CD14-positive monocyte (primary cell): ENCODE measurements around the gene CUL2. TPM values are rescaled to one million over a fixed set of nuclear protein-coding genes. Genes with fewer than 3 reads are reported as not detected.

Source experiments
- DNase-seq, 3 donors: peaks; one replicate each; pipeline ENCODE4 v3.0.0-alpha.2; 2011 to 2022
- H2AFZ ChIP-seq: 2 replicates; pipeline ENCODE4 v1.6.0; 2012; ENCODE audit warnings: mild to moderate bottlenecking, low read depth, low read length, inconsistent platforms; ENCODE audit not compliant: insufficient read depth, poor library complexity, severe bottlenecking
- H3K27ac ChIP-seq, 2 donors: 1 replicate in 1 of 2; 2 replicates in 1 of 2; pipeline ENCODE4 v1.5.1; 2012 to 2013; ENCODE audit warnings: low read length in 2 of 2, control low read depth in 1 of 2, inconsistent platforms in 1 of 2, low read depth in 1 of 2, mild to moderate bottlenecking in 1 of 2
- H3K27me3 ChIP-seq, 2 donors: one replicate each; pipeline versions ENCODE4 v1.6.0 to v1.6.1; 2011 to 2013; ENCODE audit warnings: low read length in 2 of 2; ENCODE audit not compliant: control insufficient read depth in 2 of 2, insufficient read depth in 2 of 2
- H3K36me3 ChIP-seq, 2 donors: replicated peaks in 1 of 2; 1 replicate in 1 of 2; 2 replicates in 1 of 2; pipeline versions ENCODE4 v1.5.1 to v1.6.1; 2012 to 2013; ENCODE audit warnings: low read length in 2 of 2, control low read depth in 1 of 2, inconsistent platforms in 1 of 2, mild to moderate bottlenecking in 1 of 2; ENCODE audit not compliant: insufficient read depth in 2 of 2, control insufficient read depth in 1 of 2
- H3K4me1 ChIP-seq, 2 donors: 1 replicate in 1 of 2; 2 replicates in 1 of 2; pipeline versions ENCODE4 v1.5.1 to v1.6.1; 2012 to 2013; ENCODE audit warnings: low read length in 2 of 2, control low read depth in 1 of 2, inconsistent platforms in 1 of 2, mild to moderate bottlenecking in 1 of 2, moderate library complexity in 1 of 2; ENCODE audit not compliant: insufficient read depth in 2 of 2, control insufficient read depth in 1 of 2
- H3K4me2 ChIP-seq: replicated peaks from 2 replicates; pipeline ENCODE3; 2012; ENCODE audit warnings: low read length, moderate library complexity, mild to moderate bottlenecking; ENCODE audit not compliant: poor library complexity, severe bottlenecking; ENCODE audit errors: extremely low read depth
- H3K4me3 ChIP-seq, 3 experiments: fragments of 200-600 bp in 1 of 3; sonication (generic) in 1 of 3; replicated peaks in 1 of 3; 1 replicate in 2 of 3; 2 replicates in 1 of 3; pipeline ENCODE4 v1.5.1; 2011 to 2013; ENCODE audit warnings: low read length in 3 of 3, mild to moderate bottlenecking in 3 of 3, control low read depth in 2 of 3, low read depth in 2 of 3, inconsistent platforms in 1 of 3, moderate library complexity in 1 of 3
- H3K79me2 ChIP-seq: 2 replicates; pipeline ENCODE4 v1.6.0; 2012; ENCODE audit warnings: mild to moderate bottlenecking, control low read depth, inconsistent platforms, low read length, moderate library complexity; ENCODE audit not compliant: insufficient read depth
- H3K9ac ChIP-seq: 2 replicates; pipeline ENCODE4 v1.6.0; 2017; ENCODE audit warnings: low read length, mild to moderate bottlenecking; ENCODE audit not compliant: insufficient read depth, poor library complexity, severe bottlenecking
- H3K9me3 ChIP-seq, 2 donors: replicated peaks in 1 of 2; 1 replicate in 1 of 2; 2 replicates in 1 of 2; pipeline versions ENCODE4 v1.5.1 to v1.6.1; 2012 to 2013; ENCODE audit warnings: low read length in 2 of 2, control low read depth in 1 of 2; ENCODE audit not compliant: control insufficient read depth in 1 of 2, insufficient read depth in 1 of 2
- H4K20me1 ChIP-seq: 2 replicates; pipeline ENCODE4 v1.6.0; 2012; ENCODE audit warnings: mild to moderate bottlenecking, low read length, control low read depth, moderate library complexity; ENCODE audit not compliant: insufficient read depth
- H3K27ac Mint-ChIP-seq, 7 donors: one replicate each; pipeline ENCODE4 v1.8.0; 2020; ENCODE audit warnings: mild to moderate bottlenecking in 7 of 7, mixed read lengths in 7 of 7, moderate library complexity in 6 of 7, inconsistent platforms in 2 of 7
- H3K27me3 Mint-ChIP-seq, 3 donors: one replicate each; pipeline ENCODE4 v1.8.0; 2021 to 2022; ENCODE audit warnings: low read depth in 3 of 3, mild to moderate bottlenecking in 3 of 3, mixed read lengths in 3 of 3, moderate library complexity in 3 of 3, inconsistent platforms in 1 of 3
- H3K36me3 Mint-ChIP-seq, 2 donors: one replicate each; pipeline ENCODE4 v1.8.0; 2020; ENCODE audit warnings: mixed read lengths in 2 of 2, inconsistent platforms in 1 of 2, mild to moderate bottlenecking in 1 of 2
- H3K4me1 Mint-ChIP-seq: one replicate; pipeline ENCODE4 v1.8.0; 2020; ENCODE audit warnings: mild to moderate bottlenecking, mixed read lengths
- H3K4me3 Mint-ChIP-seq, 2 donors: one replicate each; pipeline ENCODE4 v1.8.0; 2020; ENCODE audit warnings: mild to moderate bottlenecking in 2 of 2, mixed read lengths in 2 of 2, moderate library complexity in 1 of 2
- H3K9me3 Mint-ChIP-seq, 7 donors: one replicate each; pipeline ENCODE4 v1.8.0; 2020 to 2022; ENCODE audit warnings: mixed read lengths in 7 of 7, mild to moderate bottlenecking in 6 of 7, moderate library complexity in 6 of 7, inconsistent platforms in 2 of 7
- WGBS: methylation state at CpG from one replicate; pipeline ENCODE4 v1.1.5; 2013; ENCODE audit warnings: missing lambda C conversion rate; ENCODE audit not compliant: insufficient coverage; 5-methylcytosine and 5-hydroxymethylcytosine counted together
- intact Hi-C, 2 donors: fragments of 100-400 bp; cut with micrococcal nuclease; formaldehyde crosslinking; loops; one replicate each; pipeline versions ENCODE4 v1.15.0 to v1.15.1; 2023
- polyA plus RNA-seq, 3 donors: library from polyadenylated mRNA; depleted of rRNA in 1 of 3; unstranded in 2 of 3; stranded (reverse) in 1 of 3; fragments of 300-500 nt in 2 of 3; fragments of >200 nt in 1 of 3; fragmentation: Illumina TruSeq in 2 of 3; gene quantifications; 1 replicate in 2 of 3; 2 replicates in 1 of 3; pipeline ENCODE4 v1.2.3, GENCODE V29; 2012 to 2021
- TF ChIP-seq, protein P1 (sequence below): fragments of 200-600 bp; IDR thresholded peaks from one replicate; pipeline ENCODE4 v1.8.0; 2022; ENCODE audit warnings: antibody characterized with exemption, mild to moderate bottlenecking

CUL2 gene
- polyA plus RNA-seq, 3 donors, result 10.2 to 22.8 (median 12.9) TPM

DNA sequence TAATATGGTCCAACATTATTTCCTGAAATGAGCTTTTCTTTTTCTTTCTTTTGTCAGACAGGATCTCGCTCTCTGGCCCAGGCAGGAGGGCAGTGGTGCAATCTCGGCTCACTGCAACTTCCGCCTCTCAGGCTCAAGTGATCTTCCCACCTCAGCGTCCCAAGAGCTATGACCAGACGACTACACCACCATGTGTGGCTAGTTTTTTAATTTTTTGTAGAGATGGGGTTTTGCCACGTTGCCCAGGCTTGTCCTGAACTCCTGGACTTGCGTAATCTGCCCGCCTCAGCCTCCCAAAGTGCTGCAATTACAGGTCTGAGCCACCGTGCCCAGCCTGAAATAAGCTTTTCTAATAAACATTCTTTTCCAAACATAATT, 48.6 kb downstream of the CUL2 start:
- TF ChIP-seq, protein P1, sequence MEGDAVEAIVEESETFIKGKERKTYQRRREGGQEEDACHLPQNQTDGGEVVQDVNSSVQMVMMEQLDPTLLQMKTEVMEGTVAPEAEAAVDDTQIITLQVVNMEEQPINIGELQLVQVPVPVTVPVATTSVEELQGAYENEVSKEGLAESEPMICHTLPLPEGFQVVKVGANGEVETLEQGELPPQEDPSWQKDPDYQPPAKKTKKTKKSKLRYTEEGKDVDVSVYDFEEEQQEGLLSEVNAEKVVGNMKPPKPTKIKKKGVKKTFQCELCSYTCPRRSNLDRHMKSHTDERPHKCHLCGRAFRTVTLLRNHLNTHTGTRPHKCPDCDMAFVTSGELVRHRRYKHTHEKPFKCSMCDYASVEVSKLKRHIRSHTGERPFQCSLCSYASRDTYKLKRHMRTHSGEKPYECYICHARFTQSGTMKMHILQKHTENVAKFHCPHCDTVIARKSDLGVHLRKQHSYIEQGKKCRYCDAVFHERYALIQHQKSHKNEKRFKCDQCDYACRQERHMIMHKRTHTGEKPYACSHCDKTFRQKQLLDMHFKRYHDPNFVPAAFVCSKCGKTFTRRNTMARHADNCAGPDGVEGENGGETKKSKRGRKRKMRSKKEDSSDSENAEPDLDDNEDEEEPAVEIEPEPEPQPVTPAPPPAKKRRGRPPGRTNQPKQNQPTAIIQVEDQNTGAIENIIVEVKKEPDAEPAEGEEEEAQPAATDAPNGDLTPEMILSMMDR, result no peak
- H3K27me3 Mint-ChIP-seq, result no peaks in the 10 kb centered on the region
- peaks cover 4% of the 10 kb centered on the region for H4K20me1 ChIP-seq
- WGBS, result no CpG with 5 or more reads among the region's 9 CpGs
- H3K4me1 Mint-ChIP-seq, result no peaks in the 10 kb centered on the region
- H3K36me3 ChIP-seq, result peaks cover 79 to 86% of the 10 kb centered on the region in 2 donors
- no peak overlapping the region for H3K4me3 Mint-ChIP-seq
- H3K9me3 Mint-ChIP-seq, result no peaks in the 10 kb centered on the region
- no peak overlapping the region for H3K4me3 ChIP-seq
- no peak overlapping the region for H3K4me2 ChIP-seq
- no peak overlapping the region for H3K27ac ChIP-seq
- H3K27me3 ChIP-seq, result no peaks in the 10 kb centered on the region
- H3K79me2 ChIP-seq, result no peaks in the 10 kb centered on the region
- no peak overlapping the region for H2AFZ ChIP-seq
- no peaks in the 10 kb centered on the region for H3K9me3 ChIP-seq
- intact Hi-C loops, result no loop called here
- peaks cover 72 to 91% of the 10 kb centered on the region in 2 donors for H3K36me3 Mint-ChIP-seq
- H3K4me1 ChIP-seq, result no peaks in the 10 kb centered on the region
- no peak for DNase-seq
- no peak overlapping the region for H3K9ac ChIP-seq
- H3K27ac Mint-ChIP-seq, result peak overlapping the region in 4 of 7 donors; percentile 0 to 27 (median 8)

DNA sequence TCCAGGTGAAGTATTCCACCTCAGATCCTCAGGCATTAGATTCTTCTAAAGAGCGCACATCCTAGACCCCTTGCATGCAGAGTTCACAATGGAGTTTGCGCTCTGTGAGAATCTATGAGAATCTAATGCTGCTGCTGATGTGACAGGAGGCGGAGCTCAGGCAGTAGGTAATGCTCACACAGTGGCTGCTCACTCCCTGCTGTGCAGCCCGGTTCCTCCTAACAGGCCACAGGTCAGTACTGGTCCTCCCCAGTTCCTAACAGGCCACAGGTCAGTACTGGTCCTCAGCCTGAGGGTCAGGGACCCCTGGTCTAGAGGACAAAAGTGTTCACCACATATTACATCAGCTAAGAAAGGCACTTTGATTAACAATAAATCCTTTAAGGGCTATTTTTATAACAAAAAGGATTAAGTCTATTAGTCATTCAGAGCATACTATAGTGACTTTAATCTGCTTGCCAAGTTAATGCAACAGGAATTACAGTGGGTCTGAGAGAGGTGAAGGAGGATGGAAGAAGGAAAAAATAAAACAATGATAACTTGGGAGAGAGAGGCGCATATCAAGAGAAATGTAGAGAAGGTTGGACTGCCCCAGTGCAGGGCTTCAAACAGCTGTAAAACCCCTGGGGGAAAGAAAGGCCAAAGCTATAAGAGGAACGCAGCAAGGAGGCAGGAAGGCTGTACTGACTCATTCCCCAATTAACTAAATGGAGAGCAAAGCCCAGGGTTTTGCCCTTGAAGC, 49.2 kb downstream of the CUL2 start:
- Histone ChIP-seq H2AFZ (no peak overlapping the region), H3K4me2 (no peak overlapping the region), H3K4me3 (no peak overlapping the region), H3K36me3 (peaks cover 78 to 86% of the 10 kb centered on the region in 2 donors), H3K79me2 (no peaks in the 10 kb centered on the region), H3K27ac (no peak overlapping the region), H3K27me3 (no peaks in the 10 kb centered on the region), H3K9ac (no peak overlapping the region), H3K9me3 (no peaks in the 10 kb centered on the region), H3K4me1 (no peaks in the 10 kb centered on the region), H4K20me1 (peaks cover 4% of the 10 kb centered on the region)
- TF ChIP-seq, protein P1, result no peak
- Mint-ChIP-seq H3K27ac (peak overlapping the region in 3 of 7 donors; percentile 0 to 27 (median 7)), H3K9me3 (no peaks in the 10 kb centered on the region), H3K27me3 (no peaks in the 10 kb centered on the region), H3K36me3 (peaks cover 72 to 91% of the 10 kb centered on the region in 2 donors), H3K4me1 (no peaks in the 10 kb centered on the region), H3K4me3 (no peak overlapping the region)
- no peak for DNase-seq
- intact Hi-C loops, result no loop called here
- 98% methylated on average over 4 of the region's 6 CpGs for WGBS
